HG02642 (cell line): ENCODE results near the gene XXYLT1.

ENCODE experiments used
- ATAC-seq: cut with Tn5 transposase; IDR thresholded peaks from one replicate; pipeline ENCODE4 v1.9.1; 2021; ENCODE audit warnings: mild to moderate bottlenecking; ENCODE audit not compliant: unreplicated experiment, poor library complexity

Gene XXYLT1

GRCh38 chr3:195267096-195267495, 3.9 kb downstream of the XXYLT1 start:
- ATAC-seq = no peak

GRCh38 chr3:195266428-195266827, 4.5 kb downstream of the XXYLT1 start:
- ATAC-seq = no peak

GRCh38 chr3:195265363-195265976, 5.5 kb downstream of the XXYLT1 start:
- ATAC-seq = no peak

GRCh38 chr3:195263925-195264600, 6.9 kb downstream of the XXYLT1 start:
- no peak for ATAC-seq

- ATAC-seq = no peak
Observed at GRCh38 chr3:195263193-195263924, 7.6 kb downstream of the XXYLT1 start.

- no peak for ATAC-seq
Observed at GRCh38 chr3:195261925-195262324, 9.0 kb downstream of the XXYLT1 start.

- peak; percentile 6 for ATAC-seq
Observed at GRCh38 chr3:195260280-195260905, 10.6 kb downstream of the XXYLT1 start.

GRCh38 chr3:195259475-195260279, 11.3 kb downstream of the XXYLT1 start:
- peak; percentile 80 for ATAC-seq

- ATAC-seq = no peak
Observed at GRCh38 chr3:195259154-195259474, 11.8 kb downstream of the XXYLT1 start.

- ATAC-seq = no peak
Observed at GRCh38 chr3:195258449-195259153, 12.4 kb downstream of the XXYLT1 start.

GRCh38 chr3:195257454-195258448, 13.2 kb downstream of the XXYLT1 start:
- no peak for ATAC-seq

- ATAC-seq = no peak
Observed at GRCh38 chr3:195256639-195257453, 14.1 kb downstream of the XXYLT1 start.

- no peak for ATAC-seq
Observed at GRCh38 chr3:195255571-195256501, 15.1 kb downstream of the XXYLT1 start.

GRCh38 chr3:195255176-195255500, 15.8 kb downstream of the XXYLT1 start:
- ATAC-seq = no peak

- no peak for ATAC-seq
Observed at GRCh38 chr3:195254454-195255175, 16.3 kb downstream of the XXYLT1 start.

- no peak for ATAC-seq
Observed at GRCh38 chr3:195253923-195254432, 17.0 kb downstream of the XXYLT1 start.
